OCI-M1 (cell line): Measurements from ENCODE around the gene GRIN1.

Experiments
- DNase-seq: peaks from one replicate; lab custom pipeline; 2025; lab: John Stamatoyannopoulos, UW

The GRIN1 gene

GRCh38 chr9:137138722-137139467 is at the start of gene GRIN1:
GRIN1 (plus strand) TSS chr9:137139154; CDS start chr9:137139487, 333 bp downstream.
- no peak for DNase-seq

DNA sequence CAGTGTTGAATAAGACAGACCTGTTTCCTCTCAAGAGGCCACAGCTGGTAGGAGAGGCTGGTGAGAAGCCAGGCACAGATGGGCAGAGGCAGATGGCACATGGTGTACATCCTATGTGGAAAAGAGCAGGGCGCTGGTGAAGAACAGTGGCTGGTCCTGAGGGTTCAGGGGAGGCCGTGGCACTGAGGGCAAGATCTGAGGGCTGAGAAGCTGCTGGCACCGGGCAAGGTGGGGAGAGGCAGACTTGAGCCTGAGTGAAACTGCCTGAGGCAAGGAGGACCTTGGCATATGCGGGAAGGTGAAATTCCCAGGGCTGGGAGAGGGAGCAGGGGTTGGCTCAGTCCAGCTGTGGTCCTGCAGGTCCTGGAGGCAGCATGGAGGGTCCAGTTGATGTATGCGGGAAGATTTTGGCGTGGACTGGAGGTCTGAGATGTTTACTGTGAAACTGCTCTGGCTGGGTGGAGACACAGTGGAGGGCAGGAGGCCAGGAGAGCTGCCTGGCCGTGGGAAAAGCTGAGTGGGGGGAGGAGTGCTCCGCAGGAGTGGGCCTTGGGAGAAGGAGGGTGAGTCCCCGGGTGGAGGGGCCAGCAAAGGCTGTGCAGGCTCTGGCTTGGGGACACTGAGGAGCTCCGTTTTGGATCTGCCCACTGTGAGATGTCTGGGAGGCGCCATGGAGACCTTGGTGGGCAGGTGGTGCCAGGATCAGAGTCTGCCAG is 49.6 kb upstream of the GRIN1 start:
- no peak for DNase-seq

DNA sequence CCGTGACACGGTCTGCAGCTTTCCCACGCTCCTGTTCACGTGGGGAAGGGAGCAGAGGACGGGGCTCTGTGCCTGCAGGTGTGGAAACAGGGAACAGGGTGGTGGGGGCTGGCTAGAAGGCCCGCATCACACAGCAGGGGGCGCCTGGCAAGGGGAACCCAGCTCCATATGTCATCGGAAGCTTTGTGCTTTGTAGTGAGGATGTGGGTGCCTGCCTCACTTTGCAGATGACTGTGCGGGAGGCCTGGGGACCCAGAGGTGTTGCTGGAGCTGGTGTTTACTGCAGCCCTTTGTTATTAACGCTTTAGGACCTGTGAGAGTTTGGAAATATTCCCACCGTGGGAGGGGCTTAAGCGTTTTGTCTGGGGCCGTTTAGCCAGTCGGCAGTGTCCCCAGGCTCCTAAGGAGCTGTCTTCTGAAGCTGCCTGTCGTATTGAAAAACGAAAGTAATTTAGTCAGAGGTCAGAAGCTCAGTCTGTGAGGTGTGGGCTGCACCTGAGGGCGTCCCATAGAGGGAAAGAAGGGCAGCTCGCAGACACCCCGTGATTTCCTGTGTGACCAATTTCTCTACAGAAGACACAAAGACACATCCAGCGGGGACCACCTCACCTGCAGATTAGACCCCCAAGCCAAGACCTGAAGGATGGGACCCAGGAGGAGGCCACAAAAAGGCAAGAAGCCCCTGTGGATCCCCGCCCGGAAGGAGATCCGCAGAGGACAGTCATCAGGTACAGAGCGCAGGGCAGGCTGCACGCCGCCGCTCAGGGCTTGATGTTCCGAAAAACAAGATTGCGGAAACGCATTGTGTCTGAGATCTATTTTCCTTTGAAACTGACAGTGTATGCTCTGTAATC is 43.1 kb upstream of the GRIN1 start:
- DNase-seq, result no peak

DNA sequence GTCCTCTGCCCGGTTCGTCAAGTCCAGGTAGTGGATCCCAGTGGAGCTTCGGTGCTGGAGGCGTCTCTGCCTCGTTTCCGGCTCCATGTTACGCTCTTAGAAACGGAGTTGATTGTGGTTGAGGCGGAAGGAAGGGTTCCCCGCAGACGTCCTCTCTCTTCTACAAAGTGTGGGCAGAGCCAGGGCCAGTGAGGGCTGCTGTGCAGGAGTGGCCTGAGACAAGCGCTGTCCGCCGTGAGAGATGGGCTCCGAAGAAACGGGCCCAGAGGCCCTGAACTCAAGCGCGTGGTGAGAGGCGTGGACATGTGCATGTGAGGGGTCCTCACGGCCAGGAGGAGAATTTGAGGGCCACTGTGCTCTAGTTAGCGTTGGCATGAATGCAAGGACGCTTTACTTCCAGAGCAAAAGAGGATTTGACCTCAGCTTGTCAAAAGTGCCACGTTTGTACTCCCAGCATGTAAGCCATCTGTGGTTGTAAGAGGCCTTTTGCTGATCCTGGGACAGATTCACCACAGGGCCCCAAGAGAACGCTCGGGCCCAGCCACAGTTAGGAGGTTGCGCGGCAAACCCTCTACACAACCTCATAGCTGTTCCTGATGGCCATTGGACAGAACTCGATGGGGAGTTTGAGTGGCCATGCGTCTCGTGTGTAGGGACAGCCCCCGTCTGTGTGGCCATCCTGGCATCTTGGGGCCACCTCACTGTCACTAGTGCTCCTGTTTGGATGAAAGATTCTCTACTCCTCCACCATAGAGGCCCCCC is 42.0 kb upstream of the GRIN1 start:
- no peak for DNase-seq

- no peak for DNase-seq
These were observed 41.0 kb upstream of the GRIN1 start for GRCh38 chr9:137097761-137098462.

DNA sequence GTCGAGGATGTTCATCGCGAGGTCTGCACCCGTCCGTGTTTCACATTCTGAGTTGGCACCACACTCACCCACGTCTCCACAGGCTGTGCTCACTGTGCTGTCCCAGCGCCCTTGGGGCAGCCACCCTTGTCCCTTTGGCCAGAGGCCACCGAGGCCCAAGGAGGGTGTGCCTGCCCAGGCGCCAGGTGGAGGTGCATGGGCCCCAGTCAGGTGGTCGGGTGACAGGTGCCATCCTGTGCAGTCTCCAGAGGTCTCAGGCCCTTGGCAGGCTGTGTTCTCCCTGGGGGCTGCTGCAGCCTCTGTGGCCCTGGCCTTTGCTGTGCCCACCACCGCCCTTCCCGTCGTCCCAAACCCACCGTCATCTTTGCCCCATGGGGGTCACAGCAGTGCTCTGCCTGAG is 39.7 kb upstream of the GRIN1 start:
- DNase-seq, result no peak

DNA sequence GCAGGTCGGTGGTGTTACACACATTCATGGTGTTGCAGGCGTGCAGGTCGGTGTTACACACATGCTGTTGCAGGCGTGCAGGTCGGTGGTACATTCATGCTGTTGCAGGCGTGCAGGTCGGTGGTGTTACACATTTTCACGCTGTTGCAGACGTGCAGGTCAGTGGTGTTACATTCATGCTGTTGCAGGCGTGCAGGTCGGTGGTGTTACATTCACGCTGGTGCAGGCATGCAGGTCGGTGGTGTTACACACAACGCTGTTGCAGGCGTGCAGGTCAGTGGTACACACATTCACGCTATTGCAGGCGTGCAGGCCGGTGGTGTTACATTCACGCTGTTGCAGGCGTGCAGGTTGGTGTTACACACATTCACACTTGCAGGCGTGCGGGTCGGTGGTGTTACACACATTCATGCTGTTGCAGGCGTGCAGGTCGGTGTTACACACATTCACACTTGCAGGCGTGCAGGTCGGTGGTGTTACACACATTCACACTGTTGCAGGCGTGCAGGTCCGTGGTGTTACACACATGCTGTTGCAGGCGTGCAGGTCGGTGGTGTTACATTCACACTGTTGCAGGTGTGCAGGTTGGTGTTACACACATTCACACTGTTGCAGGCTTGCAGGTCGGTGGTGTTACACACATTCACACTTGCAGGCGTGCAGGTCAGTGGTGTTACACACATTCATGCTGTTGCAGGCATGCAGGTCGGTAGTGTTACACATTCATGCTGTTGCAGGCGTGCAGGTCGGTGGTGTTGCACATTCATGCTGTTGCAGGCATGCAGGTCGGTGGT is 35.6 kb upstream of the GRIN1 start:
- DNase-seq, result no peak

DNA sequence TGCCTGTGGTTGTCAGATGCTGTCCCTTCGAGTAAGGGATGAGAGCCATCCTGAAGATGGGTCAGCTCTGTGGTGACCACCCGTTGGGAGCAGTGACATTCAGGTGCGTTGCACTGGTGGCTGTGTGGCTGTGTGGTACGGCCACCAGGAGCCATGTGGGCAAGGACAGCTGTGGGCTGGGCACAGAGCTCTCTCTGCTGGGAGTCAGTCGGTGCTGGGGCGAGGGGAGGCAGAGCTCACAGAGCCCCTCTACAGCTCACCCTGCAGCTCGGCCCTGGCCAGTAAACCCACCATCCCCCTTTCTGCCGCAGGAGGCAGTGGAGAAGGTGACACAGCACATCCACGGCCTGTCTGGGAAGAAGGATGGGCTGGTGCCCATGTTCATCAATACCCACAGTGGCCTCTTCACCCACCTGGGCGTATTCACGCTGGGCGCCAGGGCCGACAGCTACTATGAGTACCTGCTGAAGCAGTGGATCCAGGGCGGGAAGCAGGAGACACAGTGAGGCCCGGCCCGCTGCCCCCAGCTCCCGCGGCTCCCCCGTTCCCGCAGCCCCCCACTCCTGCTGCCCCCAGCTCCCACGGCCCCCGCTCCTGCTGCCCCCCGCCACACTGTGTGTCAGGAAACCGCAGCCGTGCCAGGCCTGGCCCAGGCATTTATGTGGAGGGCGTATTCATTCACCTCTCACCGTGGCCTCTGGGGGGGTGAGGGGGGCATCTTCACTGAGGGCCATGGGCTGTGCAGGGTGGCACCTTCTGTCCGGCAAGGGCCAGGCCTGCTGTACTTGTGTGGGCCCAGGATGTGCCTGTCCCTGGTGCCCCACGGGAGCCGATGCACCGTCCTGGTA is 32.9 kb upstream of the GRIN1 start:
- no peak for DNase-seq

DNA sequence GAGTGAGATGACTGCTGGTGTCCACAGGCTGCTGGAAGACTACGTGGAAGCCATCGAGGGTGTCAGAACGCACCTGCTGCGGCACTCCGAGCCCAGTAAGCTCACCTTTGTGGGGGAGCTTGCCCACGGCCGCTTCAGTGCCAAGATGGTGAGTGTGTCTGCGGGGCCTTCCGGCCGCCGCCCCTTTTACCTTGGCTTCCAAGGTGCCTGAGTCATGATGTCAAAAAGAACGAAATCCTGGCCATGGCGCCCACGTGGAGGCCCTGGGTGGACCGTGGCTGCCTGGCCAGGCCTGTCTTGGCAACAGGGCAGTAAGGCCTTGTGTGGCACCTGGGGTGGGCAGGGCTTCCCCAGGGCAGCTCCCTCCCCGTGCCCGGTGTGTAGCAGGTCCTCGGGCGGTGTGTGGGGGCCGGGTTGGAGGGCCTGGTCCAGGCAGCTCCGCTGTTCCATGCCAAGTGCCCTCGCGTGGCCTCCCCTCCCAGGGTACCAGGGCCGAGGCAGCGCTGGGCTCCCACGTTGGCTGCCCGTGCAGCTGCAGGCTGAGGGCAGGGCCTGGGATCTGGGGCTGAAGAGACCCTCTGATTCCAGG is 32.2 kb upstream of the GRIN1 start:
- no peak for DNase-seq

DNA sequence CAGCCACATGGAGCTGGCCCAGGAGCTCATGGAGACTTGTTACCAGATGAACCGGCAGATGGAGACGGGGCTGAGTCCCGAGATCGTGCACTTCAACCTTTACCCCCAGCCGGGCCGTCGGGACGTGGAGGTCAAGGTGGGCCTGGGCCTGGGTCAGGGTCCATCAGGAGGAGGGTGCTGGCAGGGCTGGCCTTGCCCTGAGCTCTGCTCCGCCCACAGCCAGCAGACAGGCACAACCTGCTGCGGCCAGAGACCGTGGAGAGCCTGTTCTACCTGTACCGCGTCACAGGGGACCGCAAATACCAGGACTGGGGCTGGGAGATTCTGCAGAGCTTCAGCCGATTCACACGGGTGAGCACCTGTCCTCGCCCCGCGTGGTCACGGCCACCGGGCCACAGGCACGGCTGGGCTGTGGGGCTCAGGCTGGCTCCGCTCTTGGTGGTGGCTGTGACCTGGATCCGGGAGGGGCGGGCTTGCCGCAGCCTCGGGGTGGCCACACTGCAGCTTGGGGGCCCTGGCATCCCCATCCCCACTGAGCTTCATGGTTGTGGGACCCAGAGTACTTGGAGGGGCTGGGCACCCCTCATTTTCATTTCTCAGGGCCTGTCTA is 31.5 kb upstream of the GRIN1 start:
- no peak for DNase-seq

GRCh38 chr9:137107982-137108381 is 31.0 kb upstream of the GRIN1 start:
- DNase-seq, result no peak

- no peak for DNase-seq
These were observed 30.2 kb upstream of the GRIN1 start for GRCh38 chr9:137108608-137109249.

- DNase-seq, result no peak
These were observed 29.5 kb upstream of the GRIN1 start for GRCh38 chr9:137109250-137110146.

GRCh38 chr9:137110147-137110910 is 28.6 kb upstream of the GRIN1 start:
- no peak for DNase-seq

GRCh38 chr9:137110911-137111787 is 27.8 kb upstream of the GRIN1 start:
- no peak for DNase-seq
